Hepatocyte (in vitro differentiated cells): ENCODE measurements around the gene LRGUK. TPM values are rescaled to one million over a fixed set of nuclear protein-coding genes. Genes with fewer than 3 reads are reported as not detected.

Experiments
- DNase-seq: peaks from one replicate; pipeline ENCODE4 v3.0.0-alpha.2; 2016; ENCODE audit warnings: low spot score
- H2AFZ ChIP-seq: fragments of 200-600 bp; sonication (generic); 2 replicates; pipeline ENCODE4 v1.6.0; 2016; ENCODE audit warnings: antibody characterized with exemption, mild to moderate bottlenecking
- H3K27ac ChIP-seq: fragments of 200-600 bp; sonication (generic); 2 replicates; pipeline ENCODE4 v1.5.1; 2016; ENCODE audit warnings: mild to moderate bottlenecking
- H3K27me3 ChIP-seq: fragments of 200-600 bp; sonication (generic); 2 replicates; pipeline ENCODE4 v1.6.1; 2016
- H3K36me3 ChIP-seq: fragments of 200-600 bp; sonication (generic); replicated peaks from 2 replicates; pipeline ENCODE4 v1.5.1; 2016; ENCODE audit warnings: low read depth; ENCODE audit not compliant: insufficient read depth
- H3K4me1 ChIP-seq: fragments of 200-600 bp; sonication (generic); 2 replicates; pipeline ENCODE4 v1.5.1; 2016; ENCODE audit warnings: mild to moderate bottlenecking, moderate library complexity; ENCODE audit not compliant: insufficient read depth
- H3K4me2 ChIP-seq: fragments of 200-600 bp; sonication (generic); 2 replicates; pipeline ENCODE4 v1.6.0; 2016
- H3K4me3 ChIP-seq: fragments of 200-600 bp; sonication (generic); 2 replicates; pipeline ENCODE4 v1.5.1; 2016; ENCODE audit warnings: mild to moderate bottlenecking
- H3K79me2 ChIP-seq: fragments of 200-600 bp; sonication (generic); 2 replicates; pipeline ENCODE4 v1.6.0; 2017; ENCODE audit warnings: mild to moderate bottlenecking
- H3K9me2 ChIP-seq: fragments of 200-600 bp; sonication (generic); replicated peaks from 2 replicates; pipeline ENCODE4 v1.6.0; 2017; ENCODE audit warnings: mild to moderate bottlenecking; ENCODE audit not compliant: insufficient read depth
- H3K9me3 ChIP-seq: fragments of 200-600 bp; sonication (generic); 2 replicates; pipeline ENCODE4 v1.5.1; 2016; ENCODE audit warnings: low read depth, mild to moderate bottlenecking
- H4K20me1 ChIP-seq: fragments of 200-600 bp; sonication (generic); 2 replicates; pipeline ENCODE4 v1.6.0; 2016; ENCODE audit warnings: mild to moderate bottlenecking; ENCODE audit not compliant: insufficient read depth, poor library complexity, severe bottlenecking
- CTCF ChIP-seq: fragments of 200-600 bp; sonication (generic); IDR thresholded peaks from 2 replicates; pipeline ENCODE4 v1.5.1; 2016; ENCODE audit warnings: antibody characterized with exemption, mild to moderate bottlenecking; ENCODE audit not compliant: poor library complexity
- EZH2 ChIP-seq: fragments of 200-600 bp; sonication (generic); IDR thresholded peaks from 2 replicates; pipeline ENCODE4 v1.6.1; 2016; ENCODE audit warnings: antibody characterized with exemption, mild to moderate bottlenecking, borderline replicate concordance
- EZH2phosphoT487 ChIP-seq: fragments of 200-600 bp; sonication (generic); IDR thresholded peaks from one replicate; pipeline ENCODE4 v1.6.1; 2018; ENCODE audit warnings: antibody characterized with exemption, mild to moderate bottlenecking, low read depth, moderate library complexity; ENCODE audit not compliant: unreplicated experiment, severe bottlenecking
- WGBS: methylation state at CpG from one replicate; pipeline ENCODE4 v1.1.6; 2016; ENCODE audit warnings: low lambda C conversion rate; ENCODE audit errors: missing lambda C conversion rate; 5-methylcytosine and 5-hydroxymethylcytosine counted together
- polyA plus RNA-seq: library from polyadenylated mRNA; unstranded; fragments of >200 nt; fragmentation: Nextera tagmentation; extraction: Ambion mirVana; gene quantifications from 2 replicates; pipeline ENCODE4 v1.2.1, GENCODE V29; 2016
- total RNA-seq: library from RNA; depleted of rRNA; stranded (reverse); fragments of >200 nt; gene quantifications from 2 replicates; pipeline ENCODE4 v1.2.3, GENCODE V29; 2014

LRGUK gene
- total and polyA plus RNA-seq, 2 experiments from 2014 or later = 0.73 TPM; not detected in 1

GRCh38 chr7:134278502-134279153 is 151.5 kb downstream of the LRGUK start:
- Histone ChIP-seq H3K79me2 (no peaks in the 10 kb centered on the region), H2AFZ (no peak overlapping the region), H3K27me3 (peaks cover 6% of the 10 kb centered on the region), H3K4me1 (no peaks in the 10 kb centered on the region), H3K9me3 (no peaks in the 10 kb centered on the region), H3K9me2 (no peaks in the 10 kb centered on the region), H4K20me1 (no peaks in the 10 kb centered on the region), H3K27ac (no peak overlapping the region), H3K36me3 (no peaks in the 10 kb centered on the region), H3K4me2 (no peak overlapping the region), H3K4me3 (no peak overlapping the region)
- DNase-seq = no peak
- 61% methylated on average over 7 of the region's 7 CpGs for WGBS
- TF ChIP-seq EZH2phosphoT487 (no peak), EZH2 (no peak), CTCF (no peak)

GRCh38 chr7:134279336-134279735 is 152.2 kb downstream of the LRGUK start:
- H2AFZ ChIP-seq = no peak overlapping the region
- H3K36me3 ChIP-seq = no peaks in the 10 kb centered on the region
- no peaks in the 10 kb centered on the region for H3K79me2 ChIP-seq
- no peak for DNase-seq
- no peak overlapping the region for H3K4me3 ChIP-seq
- H4K20me1 ChIP-seq = no peaks in the 10 kb centered on the region
- no peak overlapping the region for H3K27ac ChIP-seq
- H3K4me2 ChIP-seq = no peak overlapping the region
- peaks cover 6% of the 10 kb centered on the region for H3K27me3 ChIP-seq
- 83% methylated on average over 3 of the region's 3 CpGs for WGBS
- no peaks in the 10 kb centered on the region for H3K9me2 ChIP-seq
- H3K9me3 ChIP-seq = no peaks in the 10 kb centered on the region
- no peak for TF ChIP-seq EZH2
- TF ChIP-seq CTCF = no peak
- no peak for TF ChIP-seq EZH2phosphoT487
- H3K4me1 ChIP-seq = no peaks in the 10 kb centered on the region

- Histone ChIP-seq H3K9me3 (no peaks in the 10 kb centered on the region), H3K27me3 (peaks cover 6% of the 10 kb centered on the region), H3K4me3 (no peak overlapping the region), H2AFZ (no peak overlapping the region), H3K4me1 (no peaks in the 10 kb centered on the region), H4K20me1 (no peaks in the 10 kb centered on the region), H3K9me2 (no peaks in the 10 kb centered on the region), H3K4me2 (no peak overlapping the region), H3K79me2 (no peaks in the 10 kb centered on the region), H3K36me3 (no peaks in the 10 kb centered on the region), H3K27ac (no peak overlapping the region)
- no peak for DNase-seq
- TF ChIP-seq EZH2phosphoT487 (no peak), EZH2 (no peak), CTCF (no peak)
Observed at GRCh38 chr7:134279898-134280297, 152.8 kb downstream of the LRGUK start.
